Putamen (tissue), 1 donor: Measurements from ENCODE around the gene TNK2.
"Not testable (repeated sequence)": the region's sequence is repeated elsewhere in the genome, so short reads cannot be mapped to it uniquely, and the experiment has no call there.

Experiments
- DNase-seq: peaks from one replicate; pipeline ENCODE4 v3.0.0-alpha.2; 2016; ENCODE audit warnings: low spot score

Gene TNK2

GRCh38 chr3:195885036-195885891 is 23.1 kb downstream of the TNK2 start:
- DNase-seq: no peak

DNA sequence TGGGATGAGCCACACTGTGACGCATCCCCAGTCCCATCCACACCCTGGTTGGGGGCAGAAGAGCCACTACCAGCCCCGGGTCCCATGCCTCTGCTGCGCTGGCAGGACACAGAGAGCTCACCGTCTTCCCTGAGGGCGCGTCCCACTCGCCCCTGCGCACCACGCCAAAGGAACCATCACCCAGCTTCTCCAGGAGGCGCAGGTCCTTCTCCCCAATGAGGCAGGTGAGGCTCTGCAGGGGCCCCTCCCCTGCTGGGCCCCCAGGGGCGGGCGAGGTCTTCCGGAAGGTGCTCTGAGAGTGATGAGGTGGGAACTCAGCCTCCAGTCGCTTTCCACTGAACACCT is 23.7 kb downstream of the TNK2 start:
- no peak for DNase-seq

- no peak for DNase-seq
These were observed 24.6 kb downstream of the TNK2 start for GRCh38 chr3:195883801-195884200.

GRCh38 chr3:195883160-195883559 is 25.2 kb downstream of the TNK2 start:
- DNase-seq: no peak

DNA sequence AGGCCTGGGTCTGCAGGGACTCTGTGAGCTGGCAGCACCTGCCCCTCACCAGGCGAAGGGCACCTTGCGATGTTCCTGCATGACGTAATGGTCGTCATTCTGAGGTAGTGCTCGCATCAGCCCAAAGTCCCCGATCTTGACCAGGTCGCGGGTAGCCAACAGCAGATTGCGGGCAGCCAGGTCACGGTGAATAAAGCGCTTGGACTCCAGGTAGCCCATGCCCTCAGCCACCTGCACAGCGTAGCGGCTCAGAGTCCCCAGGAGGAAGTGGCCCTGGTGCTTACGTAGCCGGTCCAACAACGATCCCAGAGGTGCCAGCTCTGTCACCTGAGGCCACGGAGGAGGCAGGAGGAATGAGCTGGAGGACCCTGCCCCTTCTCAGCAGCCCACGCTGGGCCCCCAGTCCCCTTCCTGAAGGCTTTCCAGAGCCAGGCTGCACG is 26.3 kb downstream of the TNK2 start:
- no peak for DNase-seq

GRCh38 chr3:195881276-195881988 is 26.9 kb downstream of the TNK2 start:
- no peak for DNase-seq

DNA sequence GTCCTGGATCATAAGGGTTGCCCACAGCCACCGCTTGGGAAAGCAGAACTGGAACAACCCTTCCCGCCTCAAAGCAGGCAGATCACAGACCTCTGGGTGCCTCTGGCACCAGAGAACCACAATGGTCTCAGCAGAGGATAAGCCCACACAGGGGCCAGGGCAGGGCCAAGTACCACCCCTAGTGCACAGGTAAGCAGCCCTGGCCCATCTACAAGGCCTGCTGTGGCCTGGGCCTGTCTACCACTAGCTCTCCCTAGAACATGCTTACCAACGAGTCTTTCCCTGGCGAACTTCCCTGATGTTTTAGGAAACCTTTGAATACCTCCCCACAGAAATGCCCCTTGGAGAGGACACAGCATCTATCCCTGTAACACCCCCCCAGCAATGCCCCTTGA is 28.3 kb downstream of the TNK2 start:
- no peak for DNase-seq

GRCh38 chr3:195879416-195880036 is 28.8 kb downstream of the TNK2 start:
- no peak for DNase-seq

- no peak for DNase-seq
These were observed 29.7 kb downstream of the TNK2 start for GRCh38 chr3:195878424-195879274.

- DNase-seq: no peak
These were observed 30.5 kb downstream of the TNK2 start for GRCh38 chr3:195877767-195878423.

DNA sequence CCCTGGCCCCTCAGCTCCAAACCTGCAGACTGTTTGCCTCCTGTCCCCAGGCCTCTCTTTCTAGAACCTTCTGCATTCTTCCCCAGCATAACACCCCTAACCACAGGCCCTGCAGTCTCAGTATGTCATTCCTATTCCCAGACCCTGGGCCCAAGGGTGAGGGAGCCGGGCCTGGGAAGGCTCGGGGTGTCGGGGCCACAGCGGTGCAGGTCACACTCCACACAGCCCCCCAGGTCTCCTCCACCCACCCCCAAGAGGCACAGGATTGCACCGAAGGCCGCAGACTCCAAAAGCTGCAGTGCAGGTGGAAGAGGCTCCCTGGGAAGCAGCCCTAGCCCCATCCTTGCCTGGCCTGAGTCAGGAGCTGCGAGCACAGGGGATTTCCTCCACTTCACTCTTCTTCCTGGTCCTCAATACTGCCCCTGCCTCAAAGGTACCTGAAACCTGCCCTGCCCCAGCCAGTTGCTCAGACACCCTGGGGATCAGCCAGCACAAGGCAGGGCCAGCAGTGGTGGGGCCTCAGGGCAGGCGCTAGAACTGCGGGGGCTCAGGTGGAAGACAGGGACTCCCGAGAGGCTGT is 31.1 kb downstream of the TNK2 start:
- DNase-seq: no peak

DNA sequence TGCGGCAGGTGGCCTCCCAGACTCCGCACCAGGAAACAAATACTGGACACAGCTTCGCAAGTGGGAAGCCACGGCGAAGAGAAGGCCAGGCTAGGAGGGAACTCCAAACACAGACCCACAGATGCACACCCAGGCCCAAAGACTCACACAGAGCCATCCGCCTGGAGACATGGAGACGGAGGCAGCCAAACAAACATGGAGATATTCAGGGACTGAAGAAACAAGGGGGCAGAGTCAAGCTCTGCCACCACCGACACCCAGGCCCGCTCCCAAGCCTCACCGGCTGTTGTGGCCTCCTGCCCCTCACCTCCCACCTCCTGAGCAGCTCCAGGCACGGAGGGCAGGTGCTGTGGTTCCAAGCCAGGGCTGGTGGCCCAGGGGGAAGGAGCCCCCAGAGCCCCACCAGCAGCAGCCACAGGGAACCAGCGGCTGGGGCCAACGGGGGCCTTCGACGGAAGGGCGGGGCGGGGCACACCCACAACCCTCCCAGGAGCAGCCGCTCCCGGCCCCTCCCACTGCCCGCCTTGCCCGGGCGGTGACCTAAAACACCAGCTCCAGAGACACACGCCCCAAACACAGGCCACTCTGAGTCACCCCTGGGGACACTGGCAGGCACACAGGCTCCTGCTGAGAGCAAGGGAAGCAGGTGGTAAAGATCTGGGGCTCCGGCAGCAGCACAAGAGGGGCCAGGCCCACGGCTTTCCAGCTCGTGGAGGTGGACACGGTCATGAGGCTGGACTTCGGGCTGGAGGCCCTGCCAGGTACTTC is 31.9 kb downstream of the TNK2 start:
- no peak for DNase-seq

DNA sequence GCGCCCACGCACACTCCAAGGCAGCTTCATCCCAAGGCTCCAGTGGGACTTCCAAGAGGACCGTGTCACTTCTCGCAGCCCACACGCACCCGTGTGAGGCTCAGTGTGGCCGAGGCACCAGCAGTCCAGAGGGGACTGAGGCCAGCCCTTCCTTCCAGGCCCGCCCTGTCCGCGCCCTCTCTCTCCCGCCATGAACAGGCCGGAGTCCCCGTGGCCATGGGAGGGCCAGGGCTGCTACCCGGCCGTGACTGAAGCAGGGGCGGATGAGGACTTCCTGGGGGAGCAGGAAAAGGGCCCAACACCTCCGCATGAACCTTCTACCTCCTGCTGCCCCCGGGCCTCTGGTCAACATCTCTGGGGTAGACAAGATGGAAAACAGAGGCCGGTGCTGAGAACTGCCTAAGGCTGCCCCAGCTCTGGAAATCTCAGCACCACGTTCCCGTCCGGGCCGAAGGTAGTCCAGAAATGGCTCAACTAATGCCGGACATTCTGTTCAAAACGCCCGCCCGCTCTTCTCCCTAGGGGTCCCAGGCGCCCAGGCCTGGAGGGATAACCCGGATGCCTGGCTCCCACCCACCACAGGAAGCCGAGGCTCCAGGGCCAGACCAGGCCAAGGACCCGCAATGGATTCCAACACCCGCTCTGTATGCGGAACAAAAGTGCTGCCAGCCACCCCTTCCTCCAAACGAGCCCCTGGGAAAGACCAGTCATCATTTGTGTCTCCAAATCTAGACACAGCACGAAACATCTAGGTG is 32.7 kb downstream of the TNK2 start:
- DNase-seq: no peak

GRCh38 chr3:195873971-195874370 is 34.4 kb downstream of the TNK2 start:
- no peak for DNase-seq

DNA sequence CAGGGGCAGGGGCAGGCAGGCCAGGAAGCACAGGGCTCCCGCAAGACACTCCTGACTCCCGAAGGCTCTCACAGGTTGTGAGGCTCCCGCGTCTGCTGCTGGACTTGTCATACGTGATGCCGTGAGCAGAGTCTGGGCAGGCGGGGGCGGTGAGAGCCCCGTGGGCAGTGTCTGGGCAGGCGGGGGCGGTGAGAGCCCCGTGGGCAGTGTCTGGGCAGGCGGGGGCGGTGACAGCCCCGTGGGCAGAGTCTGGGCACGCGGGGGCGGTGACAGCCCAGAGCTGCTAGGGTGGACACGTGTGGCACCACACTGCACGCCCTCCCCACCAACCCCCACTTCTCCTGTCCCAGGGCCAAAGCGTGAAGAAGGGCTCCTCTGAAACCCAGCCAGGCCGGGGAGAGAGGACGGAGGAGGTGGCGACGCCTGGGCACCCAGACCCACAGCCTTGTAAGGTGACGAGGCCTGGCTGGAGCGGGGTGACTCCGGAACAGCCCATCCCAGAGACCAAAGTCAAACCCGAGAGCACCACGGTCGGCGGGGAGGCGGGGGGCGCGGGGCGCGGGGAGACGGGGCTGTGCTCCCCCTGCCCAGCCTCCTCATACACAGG is 35.0 kb downstream of the TNK2 start:
- DNase-seq: no peak

GRCh38 chr3:195872800-195873199 is 35.6 kb downstream of the TNK2 start:
- no peak for DNase-seq

GRCh38 chr3:195872097-195872496 is 36.3 kb downstream of the TNK2 start:
- no peak for DNase-seq

- DNase-seq: not testable (repeated sequence)
These were observed 36.7 kb downstream of the TNK2 start for GRCh38 chr3:195871686-195872085.

DNA sequence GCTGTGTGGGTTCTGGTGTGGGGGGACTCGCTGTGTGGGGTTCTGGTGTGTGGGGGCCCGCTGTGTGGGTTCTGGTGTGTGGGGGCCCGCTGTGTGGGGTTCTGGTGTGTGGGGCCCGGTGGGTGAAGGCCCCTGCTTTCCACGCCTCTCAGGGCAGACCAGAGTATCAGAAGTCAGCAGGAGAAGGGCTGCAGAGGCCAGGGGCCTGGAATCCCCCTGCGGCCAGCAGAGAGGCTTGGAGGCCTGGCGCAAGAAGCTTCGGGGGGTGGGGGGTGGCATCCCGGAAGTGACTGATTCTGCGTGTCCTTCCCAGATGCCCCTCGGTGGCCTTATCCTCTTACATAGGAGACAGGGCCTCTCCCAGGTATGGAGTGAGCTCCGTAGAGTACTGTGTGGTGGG is 37.4 kb downstream of the TNK2 start:
- DNase-seq: no peak
